H9 (cell line): ENCODE results near the gene LAMC2. TPM values are rescaled to one million over a fixed set of nuclear protein-coding genes. Genes with fewer than 3 reads are reported as not detected.
A peak's percentile ranks its signal among the peaks of the same experiment; 100 is the strongest.

ENCODE experiments used
- DNase-seq: peaks from one replicate; pipeline ENCODE4 v3.0.0-alpha.2; 2017
- H2AFZ ChIP-seq: one replicate; pipeline ENCODE4 v1.6.1; 2013; ENCODE audit warnings: mild to moderate bottlenecking, low read length, control low read depth, moderate library complexity
- H2AK5ac ChIP-seq: 2 replicates; pipeline ENCODE4 v1.6.1; 2013; ENCODE audit warnings: low read length, control low read depth, mixed read lengths; ENCODE audit not compliant: insufficient read length
- H2BK120ac ChIP-seq: one replicate; pipeline ENCODE4 v1.6.1; 2013; ENCODE audit warnings: low read depth, mild to moderate bottlenecking, low read length, control low read depth, inconsistent platforms; ENCODE audit not compliant: poor library complexity, severe bottlenecking
- H2BK12ac ChIP-seq: 2 replicates; pipeline ENCODE4 v1.6.1; 2013; ENCODE audit warnings: low read length, control low read depth, mixed read lengths, low read depth; ENCODE audit not compliant: insufficient read length
- H2BK15ac ChIP-seq: 2 replicates; pipeline ENCODE4 v1.6.1; 2013; ENCODE audit warnings: low read depth, low read length, control low read depth
- H2BK20ac ChIP-seq: one replicate; pipeline ENCODE4 v1.6.1; 2013; ENCODE audit warnings: low read depth, mild to moderate bottlenecking, low read length, control low read depth, inconsistent platforms; ENCODE audit not compliant: poor library complexity, severe bottlenecking
- H2BK5ac ChIP-seq: 2 replicates; pipeline ENCODE4 v1.6.1; 2013; ENCODE audit warnings: low read length, control low read depth, mixed read lengths; ENCODE audit not compliant: insufficient read length
- H3K14ac ChIP-seq: 2 replicates; pipeline ENCODE4 v1.6.1; 2013; ENCODE audit warnings: low read length, control low read depth; ENCODE audit not compliant: insufficient read depth
- H3K18ac ChIP-seq: 2 replicates; pipeline ENCODE4 v1.6.1; 2013; ENCODE audit warnings: low read depth, mild to moderate bottlenecking, mixed read lengths, low read length, control low read depth; ENCODE audit not compliant: insufficient read length
- H3K23ac ChIP-seq: 2 replicates; pipeline ENCODE4 v1.6.1; 2013; ENCODE audit warnings: low read length, control low read depth, mixed read lengths, low read depth; ENCODE audit not compliant: insufficient read length
- H3K23me2 ChIP-seq: 2 replicates; pipeline ENCODE4 v1.6.1; 2013; ENCODE audit warnings: low read depth, mild to moderate bottlenecking, mixed read lengths, low read length, control low read depth; ENCODE audit not compliant: insufficient read length, poor library complexity, severe bottlenecking
- H3K27ac ChIP-seq: 2 replicates; pipeline ENCODE4 v1.5.1; 2013; ENCODE audit warnings: low read length, control low read depth, mixed read lengths, low read depth; ENCODE audit not compliant: insufficient read length
- H3K27me3 ChIP-seq: 2 replicates; pipeline ENCODE4 v1.6.1; 2013; ENCODE audit warnings: low read length, control low read depth, inconsistent platforms; ENCODE audit not compliant: insufficient read depth
- H3K4ac ChIP-seq: 2 replicates; pipeline ENCODE4 v1.6.1; 2013; ENCODE audit warnings: low read depth, mild to moderate bottlenecking, control low read depth, inconsistent platforms, low read length, moderate library complexity
- H3K4me1 ChIP-seq: 2 replicates; pipeline ENCODE4 v1.6.1; 2013; ENCODE audit warnings: low read length, control low read depth, inconsistent platforms; ENCODE audit not compliant: insufficient read depth
- H3K4me2 ChIP-seq: 2 replicates; pipeline ENCODE4 v1.6.1; 2013; ENCODE audit warnings: low read length, control low read depth, mixed read lengths; ENCODE audit not compliant: insufficient read length, insufficient read depth
- H3K56ac ChIP-seq: 2 replicates; pipeline ENCODE4 v1.6.1; 2013; ENCODE audit warnings: low read depth, mild to moderate bottlenecking, mixed read lengths, low read length, control low read depth; ENCODE audit not compliant: insufficient read length
- H3K79me1 ChIP-seq: 2 replicates; pipeline ENCODE4 v1.6.1; 2013; ENCODE audit warnings: low read depth, mild to moderate bottlenecking, moderate library complexity, low read length, control low read depth, inconsistent platforms; ENCODE audit not compliant: insufficient read depth, poor library complexity, severe bottlenecking
- H3K79me2 ChIP-seq: 2 replicates; pipeline ENCODE4 v1.6.1; 2013; ENCODE audit warnings: low read length, control low read depth, inconsistent platforms; ENCODE audit not compliant: insufficient read depth
- H3K9ac ChIP-seq: 2 replicates; pipeline ENCODE4 v1.6.1; 2013; ENCODE audit warnings: low read length, control low read depth, mixed read lengths; ENCODE audit not compliant: insufficient read length; ENCODE audit errors: extremely low read depth
- H3K9me3 ChIP-seq: one replicate; pipeline ENCODE4 v1.6.1; 2013; ENCODE audit warnings: low read depth, low read length, inconsistent platforms; ENCODE audit not compliant: control insufficient read depth
- H3T11ph ChIP-seq: one replicate; pipeline ENCODE4 v1.6.1; 2013; ENCODE audit warnings: mild to moderate bottlenecking, low read length, control low read depth, inconsistent platforms
- H4K20me1 ChIP-seq: one replicate; pipeline ENCODE4 v1.6.1; 2013; ENCODE audit not compliant: control insufficient read depth, insufficient read length, insufficient read depth
- H4K5ac ChIP-seq: 2 replicates; pipeline ENCODE4 v1.6.1; 2013; ENCODE audit warnings: low read depth, mild to moderate bottlenecking, mixed read lengths, low read length, control low read depth; ENCODE audit not compliant: insufficient read length
- H4K8ac ChIP-seq: replicated peaks from 2 replicates; pipeline ENCODE4 v1.6.1; 2013; ENCODE audit warnings: low read length, control low read depth, mixed read lengths, low read depth; ENCODE audit not compliant: insufficient read length
- H4K91ac ChIP-seq: 2 replicates; pipeline ENCODE4 v1.6.1; 2013; ENCODE audit warnings: low read depth, mild to moderate bottlenecking, moderate library complexity, mixed read lengths, low read length, control low read depth; ENCODE audit not compliant: insufficient read length
- H3K27ac Mint-ChIP-seq, 3 experiments: 2 replicates in 2 of 3; 3 replicates in 1 of 3; pipeline ENCODE4 v1.8.0; 2020 to 2021; ENCODE audit warnings: mixed read lengths in 3 of 3, mild to moderate bottlenecking in 1 of 3, moderate library complexity in 1 of 3
- H3K27me3 Mint-ChIP-seq: 2 replicates; pipeline ENCODE4 v1.8.0; 2021; ENCODE audit warnings: low read depth, mild to moderate bottlenecking, moderate library complexity, mixed read lengths
- H3K36me3 Mint-ChIP-seq, 3 experiments: 2 replicates in 2 of 3; 3 replicates in 1 of 3; pipeline ENCODE4 v1.8.0; 2020 to 2021; ENCODE audit warnings: low read depth in 3 of 3, mixed read lengths in 3 of 3; ENCODE audit not compliant: insufficient read depth in 1 of 3
- H3K4me1 Mint-ChIP-seq, 2 experiments: 2 replicates each; pipeline ENCODE4 v1.8.0; 2020; ENCODE audit warnings: mixed read lengths in 2 of 2
- H3K4me3 Mint-ChIP-seq, 2 experiments: 2 replicates in 1 of 2; 3 replicates in 1 of 2; pipeline ENCODE4 v1.8.0; 2020 to 2021; ENCODE audit warnings: mild to moderate bottlenecking in 2 of 2, mixed read lengths in 2 of 2, moderate library complexity in 1 of 2
- H3K9me3 Mint-ChIP-seq, 2 experiments: 2 replicates in 1 of 2; 3 replicates in 1 of 2; pipeline ENCODE4 v1.8.0; 2020; ENCODE audit warnings: mild to moderate bottlenecking in 2 of 2, mixed read lengths in 2 of 2, moderate library complexity in 1 of 2
- CTCF ChIP-seq: fragments of 200-600 bp; sonication (generic); conservative IDR thresholded peaks from 3 replicates; pipeline ENCODE4 v1.8.0; 2021; ENCODE audit warnings: antibody characterized with exemption, mild to moderate bottlenecking
- WGBS: extraction: QIAGEN DNeasy Blood & Tissue Kit; methylation state at CpG from one replicate; pipeline ENCODE4 v1.1.7; 2013; ENCODE audit warnings: missing lambda C conversion rate, low lambda C conversion rate, mixed read lengths; ENCODE audit not compliant: insufficient read length; ENCODE audit errors: extremely low coverage; 5-methylcytosine and 5-hydroxymethylcytosine counted together
- total RNA-seq: library from RNA; stranded (reverse); gene quantifications from 2 replicates; pipeline ENCODE4 v1.2.1, GENCODE V29; 2021

The LAMC2 gene
- total RNA-seq, 1 experiment from 2014 or later, result 7.4 TPM

DNA sequence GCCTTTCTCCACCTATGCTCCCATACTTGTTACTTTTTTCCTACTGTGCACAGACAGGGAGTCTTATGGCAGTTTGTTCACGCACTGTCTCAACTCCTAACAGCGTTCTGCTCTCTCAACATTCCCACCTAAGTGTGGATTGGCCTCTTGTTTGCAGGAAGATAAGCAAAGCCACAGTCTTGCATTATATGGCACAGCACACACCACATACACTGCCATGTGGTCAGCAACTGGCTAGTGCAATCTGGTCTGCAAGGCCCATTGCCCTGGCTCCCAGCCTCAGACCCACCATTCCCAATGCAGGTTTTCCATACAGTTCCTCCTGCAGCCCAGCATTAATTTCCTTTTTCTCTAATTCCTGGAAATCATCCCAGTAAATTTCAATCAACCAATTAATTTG lies 38.3 kb upstream of the LAMC2 start:
- H3K23ac ChIP-seq, result no peak overlapping the region
- H3K9me3 Mint-ChIP-seq, result no peaks in the 10 kb centered on the region
- no peaks in the 10 kb centered on the region for H3K23me2 ChIP-seq
- H3K79me2 ChIP-seq, result no peaks in the 10 kb centered on the region
- no peak overlapping the region for H3K9ac ChIP-seq
- H2BK5ac ChIP-seq, result no peak overlapping the region
- no peak overlapping the region for H3K27ac ChIP-seq
- no peaks in the 10 kb centered on the region for H3K27me3 ChIP-seq
- H3K4me1 ChIP-seq, result no peaks in the 10 kb centered on the region
- no peak overlapping the region for H2AFZ ChIP-seq
- no peak for TF ChIP-seq CTCF
- no peak overlapping the region for H4K8ac ChIP-seq
- no peaks in the 10 kb centered on the region for H3K79me1 ChIP-seq
- H2BK20ac ChIP-seq, result no peak overlapping the region
- no peak overlapping the region for H2AK5ac ChIP-seq
- 0 out of 4 replicates have a peak, but pooled peaks cover 0 to 2% of the 10 kb centered on the region in 2 experiments for H3K4me1 Mint-ChIP-seq
- 0 out of 7 replicates have a peak overlapping the region, but pooled peaks of 1 of the 3 experiments have one; percentile 14 for H3K27ac Mint-ChIP-seq
- no peaks in the 10 kb centered on the region for H3K9me3 ChIP-seq
- no peak overlapping the region for H3K56ac ChIP-seq
- no peak overlapping the region for H4K91ac ChIP-seq
- peaks cover 0 to 11% (median 0%) of the 10 kb centered on the region in 3 experiments; a peak in 3 of 7 replicates for H3K36me3 Mint-ChIP-seq
- no peak overlapping the region for H3K18ac ChIP-seq
- H2BK15ac ChIP-seq, result no peak overlapping the region
- no peak overlapping the region for H3T11ph ChIP-seq
- no CpG with 5 or more reads among the region's 2 CpGs for WGBS
- H4K20me1 ChIP-seq, result no peaks in the 10 kb centered on the region
- no peak overlapping the region for H3K4ac ChIP-seq
- H3K4me3 Mint-ChIP-seq, result no peak overlapping the region
- no peaks in the 10 kb centered on the region; the same call in 1 of the 2 replicates for H3K27me3 Mint-ChIP-seq
- H3K14ac ChIP-seq, result no peak overlapping the region; the same call in 1 of the 2 replicates
- no peak for DNase-seq
- H2BK12ac ChIP-seq, result no peak overlapping the region
- no peak overlapping the region for H4K5ac ChIP-seq
- H2BK120ac ChIP-seq, result no peak overlapping the region
- no peak overlapping the region for H3K4me2 ChIP-seq
